Measurements from ENCODE around the gene OLFML2A. TPM values are rescaled to one million over a fixed set of nuclear protein-coding genes. Genes with fewer than 3 reads are reported as not detected.
"Not testable (repeated sequence)": the region's sequence is repeated elsewhere in the genome, so short reads cannot be mapped to it uniquely, and the experiment has no call there.

The OLFML2A gene
- total RNA-seq, 1 experiment from 2014 or later, result 5.8 TPM

DNA sequence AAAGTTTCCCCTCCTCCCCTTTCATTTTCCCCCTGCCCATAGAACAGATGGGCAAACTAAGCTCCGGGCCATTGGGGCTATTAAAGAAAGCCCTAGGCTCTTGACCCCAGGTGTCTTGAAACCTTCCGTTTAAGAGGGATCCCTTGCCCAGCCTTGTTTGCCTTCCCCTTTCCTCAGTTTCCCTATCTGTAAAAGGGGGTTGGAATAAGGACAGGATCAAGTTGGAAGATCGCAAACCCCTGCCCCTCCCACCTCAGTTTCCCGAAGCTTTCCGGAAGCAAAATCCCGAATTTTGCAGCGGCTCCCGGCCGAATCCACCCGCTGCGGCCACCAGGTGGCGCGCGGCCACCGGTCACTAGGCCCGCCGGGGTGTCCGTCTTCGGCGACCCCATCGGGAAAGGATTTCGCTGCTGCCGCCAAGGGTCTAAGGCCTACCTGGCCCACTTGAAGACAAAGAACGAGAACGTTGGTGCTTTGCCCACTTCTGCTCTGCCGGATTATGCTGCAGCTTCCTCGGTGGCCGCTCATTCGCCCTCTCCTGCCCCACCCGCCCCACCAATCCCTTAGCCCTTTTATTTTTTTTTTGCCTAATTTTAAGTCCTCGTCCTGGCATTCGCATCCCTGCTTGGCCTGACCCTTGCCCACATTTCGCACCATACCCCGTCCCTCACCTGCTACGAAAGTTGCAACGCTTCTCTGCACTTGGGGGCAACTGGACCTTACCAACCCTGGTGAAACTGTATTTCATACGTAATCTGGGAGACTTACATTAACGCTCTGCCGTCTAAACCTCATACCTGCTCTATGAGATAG, 4.9 kb upstream of the OLFML2A start:
- H3K27ac Mint-ChIP-seq, result peak overlapping the region in 1 of 3 experiments; percentile 100; a peak in 1 of 7 replicates
- Histone ChIP-seq H3K9ac (ENCODE audit: extremely low read depth, insufficient read length, low read length) (no peak overlapping the region), H2AFZ (ENCODE audit: low read length) (peak overlapping the region; percentile 48)

DNA sequence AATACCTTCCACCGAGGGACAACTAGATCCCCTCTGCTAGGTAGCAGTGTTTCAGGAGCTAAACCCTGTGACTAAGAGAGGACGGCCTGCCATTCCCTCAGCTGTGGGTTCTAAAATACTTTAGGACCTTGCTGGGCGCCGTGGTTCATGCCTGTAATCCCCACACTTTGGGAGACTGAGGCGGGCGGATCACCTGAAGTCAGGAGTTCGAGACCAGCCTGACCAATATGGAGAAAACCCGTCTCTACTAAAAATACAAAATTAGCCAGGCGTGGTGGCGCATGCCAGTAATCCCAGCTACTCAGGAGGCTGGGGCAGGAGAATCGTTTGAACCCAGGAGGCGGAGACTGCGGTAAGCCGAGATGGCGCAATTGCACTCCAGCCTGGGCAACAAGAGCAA, 4.1 kb upstream of the OLFML2A start:
- H2BK15ac ChIP-seq (ENCODE audit: low read depth, low read length); H3K56ac ChIP-seq (ENCODE audit: insufficient read length, low read depth, low read length); H2BK12ac ChIP-seq (ENCODE audit: insufficient read length, low read depth, low read length); H2AK5ac ChIP-seq (ENCODE audit: insufficient read length, low read length); H2BK5ac ChIP-seq (ENCODE audit: insufficient read length, low read length); H2BK20ac ChIP-seq (ENCODE audit: low read depth, low read length, poor library complexity, severe bottlenecking); H3K79me2 ChIP-seq (ENCODE audit: insufficient read depth, low read length); H3K9ac ChIP-seq (ENCODE audit: extremely low read depth, insufficient read length, low read length); H3K27ac Mint-ChIP-seq; H4K5ac ChIP-seq (ENCODE audit: insufficient read length, low read depth, low read length); H3K23ac ChIP-seq (ENCODE audit: insufficient read length, low read depth, low read length); H3T11ph ChIP-seq (ENCODE audit: low read length); H3K27me3 ChIP-seq (ENCODE audit: insufficient read depth, low read length); H3K4me1 ChIP-seq (ENCODE audit: insufficient read depth, low read length); H3K14ac ChIP-seq (ENCODE audit: insufficient read depth, low read length); H4K20me1 ChIP-seq (ENCODE audit: control insufficient read depth, insufficient read depth, insufficient read length); H3K36me3 Mint-ChIP-seq (ENCODE audit: insufficient read depth in 1 of 3, low read depth in 3 of 3); H3K4ac ChIP-seq (ENCODE audit: low read depth, low read length); H3K9me3 Mint-ChIP-seq; H4K8ac ChIP-seq (replicated peaks; ENCODE audit: insufficient read length, low read depth, low read length); H4K91ac ChIP-seq (ENCODE audit: insufficient read length, low read depth, low read length); H2BK120ac ChIP-seq (ENCODE audit: low read depth, low read length, poor library complexity, severe bottlenecking); H2AFZ ChIP-seq (ENCODE audit: low read length); H3K79me1 ChIP-seq (ENCODE audit: insufficient read depth, low read depth, low read length, poor library complexity, severe bottlenecking); H3K27ac ChIP-seq (ENCODE audit: insufficient read length, low read depth, low read length); DNase-seq; H3K18ac ChIP-seq (ENCODE audit: insufficient read length, low read depth, low read length); H3K9me3 ChIP-seq (ENCODE audit: control insufficient read depth, low read depth, low read length): not testable (repeated sequence)
- H3K23me2 ChIP-seq (ENCODE audit: insufficient read length, low read depth, low read length, poor library complexity, severe bottlenecking), result peaks cover 20% of the 10 kb centered on the region
- Mint-ChIP-seq H3K27me3 (ENCODE audit: low read depth) (peaks cover 55% of the 10 kb centered on the region), H3K4me3 (peak overlapping the region in 1 of 2 experiments; percentile 85; a peak in 3 of 5 replicates), H3K4me1 (peaks cover 34 to 35% of the 10 kb centered on the region in 2 experiments)
- H3K4me2 ChIP-seq (ENCODE audit: insufficient read depth, insufficient read length, low read length), result peak overlapping the region; percentile 61
- WGBS (ENCODE audit: extremely low coverage, insufficient read length, low lambda C conversion rate), result no CpG with 5 or more reads among the region's 15 CpGs

More for the DNA sequence above, 4.9 kb upstream of the OLFML2A start:
- Histone ChIP-seq H3K4ac (ENCODE audit: low read depth, low read length) (no peak overlapping the region), H2BK20ac (ENCODE audit: low read depth, low read length, poor library complexity, severe bottlenecking) (no peak overlapping the region), H2BK15ac (ENCODE audit: low read depth, low read length) (no peak overlapping the region), H3K23me2 (ENCODE audit: insufficient read length, low read depth, low read length, poor library complexity, severe bottlenecking) (peaks cover 14% of the 10 kb centered on the region), H3K4me2 (ENCODE audit: insufficient read depth, insufficient read length, low read length) (peak overlapping the region; percentile 61), H3K18ac (ENCODE audit: insufficient read length, low read depth, low read length) (no peak overlapping the region), H2AK5ac (ENCODE audit: insufficient read length, low read length) (no peak overlapping the region), H4K20me1 (ENCODE audit: control insufficient read depth, insufficient read depth, insufficient read length) (no peaks in the 10 kb centered on the region), H3K14ac (ENCODE audit: insufficient read depth, low read length) (no peak overlapping the region), H3K79me2 (ENCODE audit: insufficient read depth, low read length) (peaks cover 9% of the 10 kb centered on the region; the same call in 1 of the 2 replicates), H4K5ac (ENCODE audit: insufficient read length, low read depth, low read length) (no peak overlapping the region), H3K4me1 (ENCODE audit: insufficient read depth, low read length) (peaks cover 2% of the 10 kb centered on the region; the same call in 1 of the 2 replicates), H2BK5ac (ENCODE audit: insufficient read length, low read length) (no peak overlapping the region), H3K56ac (ENCODE audit: insufficient read length, low read depth, low read length) (no peak overlapping the region), H3K23ac (ENCODE audit: insufficient read length, low read depth, low read length) (no peak overlapping the region), H3K27ac (ENCODE audit: insufficient read length, low read depth, low read length) (no peak overlapping the region), H3K79me1 (ENCODE audit: insufficient read depth, low read depth, low read length, poor library complexity, severe bottlenecking) (no peaks in the 10 kb centered on the region), H2BK120ac (ENCODE audit: low read depth, low read length, poor library complexity, severe bottlenecking) (no peak overlapping the region), H2BK12ac (ENCODE audit: insufficient read length, low read depth, low read length) (no peak overlapping the region), H3K27me3 (ENCODE audit: insufficient read depth, low read length) (peaks cover 2% of the 10 kb centered on the region; the same call in 1 of the 2 replicates), H3K9me3 (ENCODE audit: control insufficient read depth, low read depth, low read length) (no peaks in the 10 kb centered on the region), H4K91ac (ENCODE audit: insufficient read length, low read depth, low read length) (no peak overlapping the region), H3T11ph (ENCODE audit: low read length) (no peak overlapping the region), H4K8ac (replicated peaks; ENCODE audit: insufficient read length, low read depth, low read length) (no peak overlapping the region)
- TF ChIP-seq, protein P1, sequence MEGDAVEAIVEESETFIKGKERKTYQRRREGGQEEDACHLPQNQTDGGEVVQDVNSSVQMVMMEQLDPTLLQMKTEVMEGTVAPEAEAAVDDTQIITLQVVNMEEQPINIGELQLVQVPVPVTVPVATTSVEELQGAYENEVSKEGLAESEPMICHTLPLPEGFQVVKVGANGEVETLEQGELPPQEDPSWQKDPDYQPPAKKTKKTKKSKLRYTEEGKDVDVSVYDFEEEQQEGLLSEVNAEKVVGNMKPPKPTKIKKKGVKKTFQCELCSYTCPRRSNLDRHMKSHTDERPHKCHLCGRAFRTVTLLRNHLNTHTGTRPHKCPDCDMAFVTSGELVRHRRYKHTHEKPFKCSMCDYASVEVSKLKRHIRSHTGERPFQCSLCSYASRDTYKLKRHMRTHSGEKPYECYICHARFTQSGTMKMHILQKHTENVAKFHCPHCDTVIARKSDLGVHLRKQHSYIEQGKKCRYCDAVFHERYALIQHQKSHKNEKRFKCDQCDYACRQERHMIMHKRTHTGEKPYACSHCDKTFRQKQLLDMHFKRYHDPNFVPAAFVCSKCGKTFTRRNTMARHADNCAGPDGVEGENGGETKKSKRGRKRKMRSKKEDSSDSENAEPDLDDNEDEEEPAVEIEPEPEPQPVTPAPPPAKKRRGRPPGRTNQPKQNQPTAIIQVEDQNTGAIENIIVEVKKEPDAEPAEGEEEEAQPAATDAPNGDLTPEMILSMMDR (conservative IDR thresholded peaks at IDR 0.05), result peak; percentile 99
- WGBS (ENCODE audit: extremely low coverage, insufficient read length, low lambda C conversion rate), result no CpG with 5 or more reads among the region's 39 CpGs
- peak; percentile 88 for DNase-seq
- Mint-ChIP-seq H3K27me3 (ENCODE audit: low read depth) (peaks cover 56% of the 10 kb centered on the region), H3K9me3 (0 out of 5 replicates have a peak, but pooled peaks cover 0 to 2% of the 10 kb centered on the region in 2 experiments), H3K36me3 (ENCODE audit: insufficient read depth in 1 of 3, low read depth in 3 of 3) (no peaks in the 10 kb centered on the region; a peak in 2 of 7 replicates), H3K4me3 (peak overlapping the region; percentile 85), H3K4me1 (peaks cover 39 to 41% of the 10 kb centered on the region in 2 experiments)
